Type B pancreatic cell (in vitro differentiated cells): ENCODE measurements around the gene ANKRD35. TPM values are rescaled to one million over a fixed set of nuclear protein-coding genes. Genes with fewer than 3 reads are reported as not detected.
A peak's percentile ranks its signal among the peaks of the same experiment; 100 is the strongest.
"Not testable (repeated sequence)": the region's sequence is repeated elsewhere in the genome, so short reads cannot be mapped to it uniquely, and the experiment has no call there.

ENCODE experiments used
- DNase-seq: peaks from one replicate; pipeline ENCODE4 v3.0.0; 2021; ENCODE audit warnings: mixed read lengths; ENCODE audit not compliant: unreplicated experiment; ENCODE audit errors: extremely low spot score
- H3K27ac Mint-ChIP-seq: 2 replicates; pipeline ENCODE4 v1.8.0; 2021; ENCODE audit warnings: mild to moderate bottlenecking, mixed read lengths
- H3K27me3 Mint-ChIP-seq: 2 replicates; pipeline ENCODE4 v1.8.0; 2021; ENCODE audit warnings: mixed read lengths
- H3K36me3 Mint-ChIP-seq: 2 replicates; pipeline ENCODE4 v1.8.0; 2021; ENCODE audit warnings: mixed read lengths
- H3K4me1 Mint-ChIP-seq: one replicate; pipeline ENCODE4 v1.8.0; 2021; ENCODE audit warnings: mixed read lengths; ENCODE audit not compliant: unreplicated experiment
- H3K4me3 Mint-ChIP-seq: 2 replicates; pipeline ENCODE4 v1.8.0; 2021; ENCODE audit warnings: mild to moderate bottlenecking, mixed read lengths
- H3K9me3 Mint-ChIP-seq: 2 replicates; pipeline ENCODE4 v1.8.0; 2021; ENCODE audit warnings: mixed read lengths
- total RNA-seq: library from RNA; stranded (reverse); gene quantifications from 2 replicates; pipeline ENCODE4 v1.2.1, GENCODE V29; 2021; ENCODE audit warnings: low replicate concordance
- TF ChIP-seq, protein P1 (sequence below): fragments of 200-600 bp; sonication (generic); conservative IDR thresholded peaks from 2 replicates; pipeline ENCODE4 v1.5.0; 2021; ENCODE audit warnings: antibody characterized with exemption, mild to moderate bottlenecking

The ANKRD35 gene
- total RNA-seq, 1 donor from 2014 or later = 0.56 TPM

DNA sequence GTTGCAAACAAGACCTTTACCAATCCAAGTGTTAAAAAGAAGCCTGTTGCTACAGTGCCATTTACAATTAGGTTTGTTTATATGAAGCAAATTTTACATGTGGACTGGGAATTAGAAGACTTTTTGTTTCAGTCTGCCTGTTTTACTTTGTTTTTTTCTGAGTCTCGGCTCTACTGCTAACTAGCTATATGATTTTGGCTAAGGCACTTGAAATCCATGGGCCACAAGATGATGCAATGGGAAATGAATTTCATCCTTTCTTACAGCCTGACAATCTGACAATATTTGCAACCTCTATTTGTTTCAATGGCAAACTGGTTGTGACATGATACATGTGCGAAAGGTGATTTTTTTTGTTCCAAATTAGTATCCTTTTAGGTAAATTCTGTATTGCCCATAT lies 36.6 kb upstream of the ANKRD35 start:
- Mint-ChIP-seq H3K9me3 (no peaks in the 10 kb centered on the region), H3K4me3 (no peak overlapping the region), H3K4me1 (peaks cover 29% of the 10 kb centered on the region)

DNA sequence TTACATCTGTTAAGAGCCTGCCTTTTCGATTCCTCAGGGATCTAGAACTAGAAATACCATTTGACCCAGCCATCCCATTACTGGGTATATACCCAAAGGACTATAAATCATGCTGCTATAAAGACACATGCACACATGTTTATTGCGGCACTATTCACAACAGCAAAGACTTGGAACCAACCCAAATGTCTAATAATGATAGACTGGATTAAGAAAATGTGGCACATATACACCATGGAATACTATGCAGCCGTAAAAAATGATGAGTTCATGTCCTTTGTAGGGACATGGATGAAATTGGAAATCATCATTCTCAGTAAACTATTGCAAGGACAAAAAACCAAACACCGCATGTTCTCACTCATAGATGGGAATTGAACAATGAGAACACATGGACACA lies 34.6 kb upstream of the ANKRD35 start:
- H3K9me3 Mint-ChIP-seq, DNase-seq, H3K27me3 Mint-ChIP-seq, H3K36me3 Mint-ChIP-seq: not testable (repeated sequence)
- H3K4me3 Mint-ChIP-seq = peak overlapping the region; percentile 97
- H3K4me1 Mint-ChIP-seq = peaks cover 26% of the 10 kb centered on the region
- peak overlapping the region; percentile 53 for H3K27ac Mint-ChIP-seq

More for the DNA sequence above, 36.6 kb upstream of the ANKRD35 start:
- TF ChIP-seq, protein P1, sequence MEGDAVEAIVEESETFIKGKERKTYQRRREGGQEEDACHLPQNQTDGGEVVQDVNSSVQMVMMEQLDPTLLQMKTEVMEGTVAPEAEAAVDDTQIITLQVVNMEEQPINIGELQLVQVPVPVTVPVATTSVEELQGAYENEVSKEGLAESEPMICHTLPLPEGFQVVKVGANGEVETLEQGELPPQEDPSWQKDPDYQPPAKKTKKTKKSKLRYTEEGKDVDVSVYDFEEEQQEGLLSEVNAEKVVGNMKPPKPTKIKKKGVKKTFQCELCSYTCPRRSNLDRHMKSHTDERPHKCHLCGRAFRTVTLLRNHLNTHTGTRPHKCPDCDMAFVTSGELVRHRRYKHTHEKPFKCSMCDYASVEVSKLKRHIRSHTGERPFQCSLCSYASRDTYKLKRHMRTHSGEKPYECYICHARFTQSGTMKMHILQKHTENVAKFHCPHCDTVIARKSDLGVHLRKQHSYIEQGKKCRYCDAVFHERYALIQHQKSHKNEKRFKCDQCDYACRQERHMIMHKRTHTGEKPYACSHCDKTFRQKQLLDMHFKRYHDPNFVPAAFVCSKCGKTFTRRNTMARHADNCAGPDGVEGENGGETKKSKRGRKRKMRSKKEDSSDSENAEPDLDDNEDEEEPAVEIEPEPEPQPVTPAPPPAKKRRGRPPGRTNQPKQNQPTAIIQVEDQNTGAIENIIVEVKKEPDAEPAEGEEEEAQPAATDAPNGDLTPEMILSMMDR = no peak
- Mint-ChIP-seq H3K27ac (no peak overlapping the region), H3K27me3 (no peaks in the 10 kb centered on the region), H3K36me3 (peaks cover 6% of the 10 kb centered on the region)
- DNase-seq = no peak

DNA sequence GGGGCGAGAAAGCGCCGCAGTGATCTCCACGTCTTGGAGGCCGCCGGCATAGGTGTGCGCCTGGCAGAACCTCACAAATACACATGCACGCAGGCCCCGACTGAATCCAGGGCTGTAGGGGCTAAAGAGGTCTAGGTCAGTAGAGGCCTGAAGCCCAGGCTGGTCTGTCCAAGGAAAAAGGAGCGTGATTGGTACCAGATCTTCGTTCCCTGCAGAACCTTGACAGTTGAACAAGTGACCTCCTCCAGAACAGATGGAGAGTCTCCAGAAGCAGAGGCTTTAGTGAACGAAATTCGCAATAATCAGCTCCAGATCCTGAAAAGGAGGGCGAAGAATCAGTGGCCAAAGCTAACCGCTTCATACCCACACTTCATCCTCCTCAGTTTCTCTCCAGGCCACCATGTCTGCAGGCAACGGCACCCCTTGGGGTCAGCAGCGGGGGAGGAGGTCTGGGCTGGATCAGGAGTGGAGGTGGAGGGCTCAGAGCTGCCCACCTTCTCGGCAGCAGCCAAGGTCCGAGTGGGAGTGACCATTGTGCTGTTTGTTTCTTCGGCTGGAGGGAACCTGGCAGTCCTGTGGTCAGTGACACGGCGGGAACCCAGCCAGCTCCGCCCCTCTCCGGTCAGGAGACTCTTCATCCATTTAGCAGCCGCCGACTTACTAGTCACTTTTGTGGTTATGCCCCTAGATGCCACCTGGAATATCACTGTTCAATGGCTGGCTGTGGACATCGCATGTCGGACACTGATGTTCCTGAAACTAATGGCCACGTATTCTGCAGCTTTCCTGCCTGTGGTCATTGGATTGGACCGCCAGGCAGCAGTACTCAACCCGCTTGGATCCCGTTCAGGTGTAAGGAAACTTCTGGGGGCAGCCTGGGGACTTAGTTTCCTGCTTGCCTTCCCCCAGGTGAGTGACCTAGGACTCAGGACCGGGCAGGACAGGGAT lies 33.6 kb upstream of the ANKRD35 start:
- Mint-ChIP-seq H3K27ac (peak overlapping the region; percentile 97), H3K4me1 (peaks cover 26% of the 10 kb centered on the region), H3K36me3 (no peaks in the 10 kb centered on the region), H3K9me3 (no peaks in the 10 kb centered on the region), H3K4me3 (peak overlapping the region; percentile 97), H3K27me3 (no peaks in the 10 kb centered on the region)
- TF ChIP-seq, protein P1 = no peak
- no peak for DNase-seq

DNA sequence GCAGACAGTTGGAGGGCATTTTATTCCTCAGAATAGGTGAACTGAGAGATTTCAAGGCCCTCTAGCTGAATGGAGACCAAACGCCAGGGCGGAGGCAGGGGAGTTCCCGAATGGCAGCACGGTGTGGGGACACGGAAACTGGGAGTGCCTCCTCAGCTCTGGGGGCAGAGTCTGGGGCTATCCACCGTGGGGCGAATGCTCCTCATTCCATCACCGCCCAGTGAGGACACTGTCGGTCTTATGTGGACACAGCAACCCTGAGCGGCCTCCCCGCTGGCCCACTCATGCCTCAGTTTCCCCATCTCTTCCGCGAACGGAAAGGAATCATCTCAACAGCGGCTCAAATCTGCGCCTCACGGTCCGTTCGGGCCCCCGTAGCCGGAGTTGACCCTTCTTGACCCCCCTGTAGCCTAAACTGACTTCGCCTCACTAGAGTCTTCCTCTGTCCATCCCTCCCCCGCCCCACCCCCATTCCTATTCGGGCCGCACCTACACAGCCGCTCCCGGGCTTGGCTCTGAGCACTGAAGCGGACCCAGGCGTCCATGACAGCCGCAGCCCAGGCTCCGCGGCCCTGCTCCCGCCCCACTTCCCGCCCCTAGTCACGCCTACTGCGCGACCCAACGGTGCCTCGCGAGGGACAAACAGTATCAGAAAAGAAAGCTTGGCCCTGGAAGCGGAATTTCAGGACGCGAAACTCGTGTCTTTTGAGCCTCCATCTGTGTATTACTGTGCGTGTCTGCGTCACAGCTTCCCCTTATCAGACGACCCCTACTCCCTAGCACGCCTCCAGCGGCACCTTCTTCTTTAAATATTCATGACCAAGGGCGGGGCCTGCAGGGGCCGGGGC lies 32.7 kb upstream of the ANKRD35 start, which contains the start of gene PEX11B:
TSS of gene PEX11B (minus strand) at position 574 of the 848 bp plus-strand sequence. CDS start at position 545, 29 bp downstream.
- peak; percentile 87 for DNase-seq
- H3K36me3 Mint-ChIP-seq = no peaks in the 10 kb centered on the region
- H3K27ac Mint-ChIP-seq = peak within 1 kb of the TSS; percentile 97
- H3K4me1 Mint-ChIP-seq = peaks cover 26% of the 10 kb centered on the region
- H3K4me3 Mint-ChIP-seq = peak within 1 kb of the TSS; percentile 97
- TF ChIP-seq, protein P1 = no peak
- no peaks in the 10 kb centered on the region for H3K27me3 Mint-ChIP-seq
- H3K9me3 Mint-ChIP-seq = no peaks in the 10 kb centered on the region

DNA sequence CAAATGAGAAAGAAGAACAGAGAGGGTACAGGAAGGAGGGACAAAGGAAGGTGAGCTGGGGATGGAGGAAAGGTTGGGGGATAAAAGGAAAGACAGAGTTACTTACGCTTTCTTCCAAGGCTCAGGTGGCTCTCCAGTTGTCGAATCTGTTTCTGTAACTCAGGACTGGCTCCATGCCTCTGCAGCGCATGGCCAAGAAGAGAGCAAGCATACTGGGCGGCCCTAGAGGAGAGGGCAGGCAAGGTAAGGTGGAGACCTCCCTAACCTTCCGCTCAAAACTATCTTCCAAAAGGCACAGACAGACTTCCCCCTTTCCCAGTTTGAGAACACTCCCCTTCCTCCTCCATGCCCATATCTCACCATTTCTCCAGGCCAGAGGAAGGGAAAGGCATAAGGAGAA lies 31.9 kb upstream of the ANKRD35 start:
- DNase-seq = no peak
- Mint-ChIP-seq H3K27me3 (no peaks in the 10 kb centered on the region), H3K36me3 (no peaks in the 10 kb centered on the region), H3K4me3 (peak overlapping the region; percentile 97), H3K9me3 (no peaks in the 10 kb centered on the region), H3K4me1 (peaks cover 26% of the 10 kb centered on the region), H3K27ac (peak overlapping the region; percentile 97)
- TF ChIP-seq, protein P1 = no peak
